Measurements from ENCODE around the gene SUPT20HL1.

The SUPT20HL1 gene

DNA sequence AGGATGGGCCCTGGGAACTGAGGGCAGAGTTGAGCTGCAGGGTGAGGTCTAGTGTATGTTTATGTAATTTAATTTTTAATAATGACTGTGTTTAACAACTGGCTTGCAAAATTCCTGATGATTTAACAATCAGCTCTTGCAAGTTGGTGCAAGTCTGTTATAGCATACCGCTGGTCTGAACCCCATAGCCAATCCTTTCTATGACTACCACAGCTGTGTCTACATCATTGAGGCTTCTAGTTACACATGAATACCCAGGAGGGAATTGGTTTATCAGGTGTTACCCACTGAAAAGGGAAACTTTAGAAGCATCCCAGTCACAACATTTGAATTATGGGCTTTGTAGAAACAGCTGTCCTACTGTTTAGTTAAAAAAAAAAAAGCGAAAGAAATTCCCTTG, 38.3 kb downstream of the SUPT20HL1 start:
- no peak for DNase-seq (ENCODE audit: extremely low spot score)
- ChIA-PET POLR2A (no interaction called here), CTCF (interaction anchor here (4.6 kb wide), 1 partner anchor 100 kb away, joined by 49 read pairs; no protein-coding TSS in a partner anchor)
- TF ChIP-seq TARDBP (IDR thresholded peaks at IDR 0.05) = no peak
- TF ChIP-seq ELF4 (IDR thresholded peaks at IDR 0.05) = no peak
- no peak for TF ChIP-seq NFRKB (IDR thresholded peaks at IDR 0.05)
- TF ChIP-seq SUZ12 (IDR thresholded peaks at IDR 0.05) = no peak
- no peak for TF ChIP-seq FOXK2 (IDR thresholded peaks at IDR 0.05)
- no peak for TF ChIP-seq HDGF (IDR thresholded peaks at IDR 0.05; ENCODE audit: borderline replicate concordance)
- no peak for TF ChIP-seq SP1 (IDR thresholded peaks at IDR 0.05)
- TF ChIP-seq LEF1 (IDR thresholded peaks at IDR 0.05; ENCODE audit: borderline replicate concordance) = no peak
- no peak for TF ChIP-seq FOXA1 (IDR thresholded peaks at IDR 0.05)
- no peak for TF ChIP-seq FOXM1 (IDR thresholded peaks at IDR 0.05; ENCODE audit: borderline replicate concordance)
- TF ChIP-seq CTBP1 (IDR thresholded peaks at IDR 0.05; ENCODE audit: borderline replicate concordance) = no peak
- TF ChIP-seq ZNF384 (IDR thresholded peaks at IDR 0.05) = no peak
- TF ChIP-seq, protein P1, sequence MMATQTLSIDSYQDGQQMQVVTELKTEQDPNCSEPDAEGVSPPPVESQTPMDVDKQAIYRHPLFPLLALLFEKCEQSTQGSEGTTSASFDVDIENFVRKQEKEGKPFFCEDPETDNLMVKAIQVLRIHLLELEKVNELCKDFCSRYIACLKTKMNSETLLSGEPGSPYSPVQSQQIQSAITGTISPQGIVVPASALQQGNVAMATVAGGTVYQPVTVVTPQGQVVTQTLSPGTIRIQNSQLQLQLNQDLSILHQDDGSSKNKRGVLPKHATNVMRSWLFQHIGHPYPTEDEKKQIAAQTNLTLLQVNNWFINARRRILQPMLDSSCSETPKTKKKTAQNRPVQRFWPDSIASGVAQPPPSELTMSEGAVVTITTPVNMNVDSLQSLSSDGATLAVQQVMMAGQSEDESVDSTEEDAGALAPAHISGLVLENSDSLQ (IDR thresholded peaks at IDR 0.05) = no peak
- no peak for TF ChIP-seq ARNT (IDR thresholded peaks at IDR 0.05)
- no peak for TF ChIP-seq L3MBTL2 (conservative IDR thresholded peaks at IDR 0.05)
- TF ChIP-seq BHLHE40 (IDR thresholded peaks at IDR 0.05; ENCODE audit: borderline replicate concordance) = no peak

DNA sequence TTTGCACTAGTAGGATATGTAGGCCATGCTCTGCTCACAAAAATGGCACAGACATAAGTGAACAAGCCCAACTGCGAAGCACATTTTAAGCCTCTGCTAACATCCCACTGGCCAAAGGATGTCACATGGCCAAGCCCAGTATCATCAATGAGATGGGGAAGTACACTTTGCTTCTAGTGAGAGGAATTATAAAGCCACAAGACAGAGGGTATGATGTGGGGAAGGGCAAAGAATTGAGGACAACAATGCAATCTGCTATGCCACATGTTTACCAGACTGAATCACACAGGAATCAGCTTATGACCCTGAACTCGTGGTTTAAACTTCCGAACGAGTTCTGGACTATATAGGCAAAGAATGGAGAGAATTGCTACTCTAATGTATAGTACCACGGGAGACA, 39.1 kb downstream of the SUPT20HL1 start:
- ChIA-PET CTCF (interaction anchor here (1.0 kb wide), 1 partner anchor 200 kb away, joined by 3 read pairs; no protein-coding TSS in a partner anchor), POLR2A (no interaction called here)
- TF ChIP-seq BHLHE40 (IDR thresholded peaks at IDR 0.05; ENCODE audit: borderline replicate concordance) (no peak), FOXA1 (IDR thresholded peaks at IDR 0.05) (no peak), NFRKB (IDR thresholded peaks at IDR 0.05) (no peak), SP1 (IDR thresholded peaks at IDR 0.05) (no peak), FOXK2 (IDR thresholded peaks at IDR 0.05) (no peak), ELF4 (IDR thresholded peaks at IDR 0.05) (no peak), CTBP1 (IDR thresholded peaks at IDR 0.05; ENCODE audit: borderline replicate concordance) (no peak), L3MBTL2 (conservative IDR thresholded peaks at IDR 0.05) (no peak), ZNF384 (IDR thresholded peaks at IDR 0.05) (no peak), HDGF (IDR thresholded peaks at IDR 0.05; ENCODE audit: borderline replicate concordance) (no peak), SUZ12 (IDR thresholded peaks at IDR 0.05) (no peak), ARNT (IDR thresholded peaks at IDR 0.05) (no peak), TARDBP (IDR thresholded peaks at IDR 0.05) (no peak), FOXM1 (IDR thresholded peaks at IDR 0.05; ENCODE audit: borderline replicate concordance) (no peak)
- TF ChIP-seq, protein P1 (IDR thresholded peaks at IDR 0.05) = no peak
- DNase-seq (ENCODE audit: extremely low spot score) = no peak

DNA sequence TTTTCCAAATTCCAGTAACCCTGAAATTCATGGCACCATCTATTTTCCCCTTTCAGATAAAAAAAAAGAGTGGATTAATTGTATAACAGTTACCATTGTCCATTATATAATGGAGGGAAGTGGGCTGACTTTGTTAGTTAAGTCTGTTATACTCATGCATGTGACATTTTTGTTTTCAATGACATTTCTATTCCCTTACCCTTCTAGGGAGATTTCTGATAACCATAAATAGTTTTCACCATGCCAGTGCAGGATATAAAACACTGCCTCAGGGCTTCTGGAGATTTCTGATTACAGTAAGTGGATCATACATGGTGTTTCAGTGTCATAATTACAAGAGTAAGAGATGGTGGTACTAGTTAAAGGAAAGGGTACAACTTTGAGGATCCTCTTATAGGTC, 45.5 kb downstream of the SUPT20HL1 start:
- POLR2A ChIA-PET = no interaction called here
- CTCF ChIA-PET = no interaction called here

More for the DNA sequence above, 45.5 kb downstream of the SUPT20HL1 start:
- DNase-seq (ENCODE audit: extremely low spot score) = no peak
- no peak for TF ChIP-seq ZNF384 (IDR thresholded peaks at IDR 0.05)
- TF ChIP-seq NFRKB (IDR thresholded peaks at IDR 0.05) = no peak
- TF ChIP-seq ARNT (IDR thresholded peaks at IDR 0.05) = no peak
- no peak for TF ChIP-seq TARDBP (IDR thresholded peaks at IDR 0.05)
- no peak for TF ChIP-seq FOXM1 (IDR thresholded peaks at IDR 0.05; ENCODE audit: borderline replicate concordance)
- TF ChIP-seq BHLHE40 (IDR thresholded peaks at IDR 0.05; ENCODE audit: borderline replicate concordance) = no peak
- no peak for TF ChIP-seq FOXK2 (IDR thresholded peaks at IDR 0.05)
- no peak for TF ChIP-seq HDGF (IDR thresholded peaks at IDR 0.05; ENCODE audit: borderline replicate concordance)
- TF ChIP-seq LEF1 (IDR thresholded peaks at IDR 0.05; ENCODE audit: borderline replicate concordance) = no peak
- no peak for TF ChIP-seq FOXA1 (IDR thresholded peaks at IDR 0.05)
- TF ChIP-seq CTBP1 (IDR thresholded peaks at IDR 0.05; ENCODE audit: borderline replicate concordance) = no peak
